K562 (cell line): ENCODE results near the gene IMPG1. TPM values are rescaled to one million over a fixed set of nuclear protein-coding genes. Genes with fewer than 3 reads are reported as not detected.

ENCODE experiments used
- ATAC-seq: fragments of 200-7000 bp; cut with Tn5 transposase; 3 replicates; pipeline ENCODE4 v1.9.1; 2020; ENCODE audit warnings: moderate library complexity
- BruUV-seq: library from RNA; stranded (reverse); fragments of 400-500 nt; replicated peaks from 2 replicates; lab custom pipeline; 2021; lab: Mats Ljungman, UMichigan
- CTCF ChIA-PET: fragments of 300-600 bp; formaldehyde crosslinking; extraction: SDS; loops from one replicate; lab custom pipeline; 2021; ENCODE audit warnings: low intra/inter-chr PET ratio; lab: Yijun Ruan, JAX
- POLR2A ChIA-PET: fragments of 300-600, 350-650 bp; sonication (Branson Sonifier 250); formaldehyde crosslinking; extraction: SDS; loops from one replicate; lab custom pipeline; 2021; ENCODE audit warnings: antibody characterized with exemption, inconsistent platforms; lab: Yijun Ruan, JAX
- DNase-seq, 4 experiments: peaks; one replicate each; pipeline versions ENCODE4 v3.0.0 to v3.0.0-alpha.2; 2011 to 2018; ENCODE audit warnings: low spot score in 3 of 4, mixed read lengths in 3 of 4; ENCODE audit errors: extremely low read depth in 1 of 4
- FAIRE-seq: peaks from 2 replicates; lab custom pipeline; 2011; peaks lifted over from hg19 to GRCh38; lab: Jason Lieb, UNC
- H2AFZ ChIP-seq: 2 replicates; pipeline ENCODE4 v1.6.0; 2011; ENCODE audit warnings: low read depth, low read length, control low read depth, inconsistent platforms
- H3K27ac ChIP-seq: fragments of 200-600 bp; 3 replicates; pipeline ENCODE4 v1.8.0; 2011; ENCODE audit warnings: low read depth, mild to moderate bottlenecking, control low read depth, inconsistent platforms, low read length, moderate library complexity, mixed read lengths; ENCODE audit errors: extremely low read depth
- H3K27me3 ChIP-seq, 2 experiments: fragments of 300-600 bp in 1 of 2; 2 replicates in 1 of 2; 3 replicates in 1 of 2; pipeline versions ENCODE4 v1.6.0 to v1.8.0; 2011; ENCODE audit warnings: inconsistent platforms in 2 of 2, low read length in 2 of 2, mild to moderate bottlenecking in 1 of 2, mixed read lengths in 1 of 2, moderate library complexity in 1 of 2; ENCODE audit not compliant: control insufficient read depth in 2 of 2, insufficient read depth in 2 of 2
- H3K36me3 ChIP-seq: fragments of 300-600 bp; 3 replicates; pipeline ENCODE4 v1.8.0; 2011; ENCODE audit warnings: mild to moderate bottlenecking, low read length, inconsistent platforms; ENCODE audit not compliant: control insufficient read depth, insufficient read depth
- H3K4me1 ChIP-seq, 2 experiments: fragments of 200-600 bp in 1 of 2; replicated peaks in 1 of 2; 2 replicates in 1 of 2; 3 replicates in 1 of 2; pipeline versions ENCODE4 v1.5.1 to v1.8.0; 2011; ENCODE audit warnings: inconsistent platforms in 2 of 2, low read length in 2 of 2, mild to moderate bottlenecking in 1 of 2, mixed read lengths in 1 of 2, moderate library complexity in 1 of 2; ENCODE audit not compliant: control insufficient read depth in 2 of 2, insufficient read depth in 2 of 2
- H3K4me2 ChIP-seq: 2 replicates; pipeline ENCODE4 v1.6.1; 2011; ENCODE audit warnings: low read length, control low read depth, inconsistent platforms, mixed read lengths; ENCODE audit not compliant: insufficient read depth
- H3K4me3 ChIP-seq: fragments of 200-600 bp; sonication (generic), shearing (Covaris generic); 2 replicates; pipeline ENCODE4 v1.5.1; 2016; ENCODE audit warnings: control low read depth, inconsistent platforms
- H3K79me2 ChIP-seq: fragments of 200-600 bp; 3 replicates; pipeline ENCODE4 v1.8.0; 2011; ENCODE audit warnings: low read length, inconsistent platforms; ENCODE audit not compliant: control insufficient read depth, insufficient read depth
- H3K9ac ChIP-seq, 2 experiments: 2 replicates each; pipeline versions ENCODE4 v1.6.0 to v1.6.1; 2011; ENCODE audit warnings: low read depth in 2 of 2, low read length in 2 of 2, control low read depth in 1 of 2, inconsistent platforms in 1 of 2, mild to moderate bottlenecking in 1 of 2, mixed read lengths in 1 of 2; ENCODE audit not compliant: insufficient read depth in 1 of 2
- H3K9me1 ChIP-seq: one replicate; pipeline ENCODE4 v1.6.0; 2011; ENCODE audit warnings: inconsistent platforms, mild to moderate bottlenecking, low read length, moderate library complexity; ENCODE audit not compliant: control insufficient read depth, insufficient read depth
- H3K9me3 ChIP-seq: replicated peaks from 2 replicates; pipeline ENCODE4 v1.5.1; 2011; ENCODE audit warnings: low read depth, low read length, inconsistent platforms; ENCODE audit not compliant: control insufficient read depth, insufficient read depth
- H4K20me1 ChIP-seq: replicated peaks from 2 replicates; pipeline ENCODE4 v1.6.1; 2011; ENCODE audit warnings: low read length, inconsistent platforms, mixed read lengths; ENCODE audit not compliant: control insufficient read depth, insufficient read depth
- FOXK2 ChIP-seq, 2 experiments: fragments of 450-650 bp; IDR thresholded peaks in 1 of 2; conservative IDR thresholded peaks in 1 of 2; 2 replicates each; pipeline ENCODE4 v1.6.1; 2016; ENCODE audit warnings: low read depth in 2 of 2, mild to moderate bottlenecking in 1 of 2
- FOXM1 ChIP-seq, 2 experiments: fragments of 450-650 bp in 1 of 2; sonication (generic) in 1 of 2; formaldehyde crosslinking in 1 of 2; IDR thresholded peaks; 2 replicates each; pipeline versions ENCODE4 v1.6.1 to v1.9.0; 2017 to 2022; ENCODE audit warnings: low read depth in 2 of 2, mild to moderate bottlenecking in 2 of 2, missing genetic modification reagents in 1 of 2, moderate library complexity in 1 of 2
- HMG20A ChIP-seq: fragments of 450-650 bp; formaldehyde crosslinking; conservative IDR thresholded peaks from 2 replicates; pipeline ENCODE4 v1.4.0; 2020; ENCODE audit warnings: mild to moderate bottlenecking, mixed read lengths
- NR2C1 ChIP-seq, 2 experiments: fragments of 450-650 bp; IDR thresholded peaks; 2 replicates each; pipeline ENCODE4 v1.6.1; 2017; ENCODE audit warnings: mild to moderate bottlenecking in 2 of 2, antibody characterized with exemption in 1 of 2, inconsistent platforms in 1 of 2, missing compliant biosample characterization in 1 of 2, missing genetic modification characterization in 1 of 2
- PTTG1 ChIP-seq: fragments of 450-650 bp; IDR thresholded peaks from 2 replicates; pipeline ENCODE4 v1.6.1; 2016; ENCODE audit warnings: low read depth, mild to moderate bottlenecking, missing genetic modification characterization, missing compliant biosample characterization
- RAD21 ChIP-seq, 2 experiments: fragments of 250-450 bp in 1 of 2; fragments of 450-650 bp in 1 of 2; sonication (Bioruptor Pico) in 1 of 2; formaldehyde crosslinking in 1 of 2; IDR thresholded peaks in 1 of 2; conservative IDR thresholded peaks in 1 of 2; 2 replicates each; pipeline versions ENCODE4 v1.4.0 to v1.8.0; 2020 to 2022; ENCODE audit warnings: mild to moderate bottlenecking in 2 of 2, moderate library complexity in 1 of 2
- RB1 ChIP-seq: fragments of 450-650 bp; IDR thresholded peaks from 2 replicates; pipeline ENCODE4 v1.6.1; 2017; ENCODE audit warnings: low read depth, mild to moderate bottlenecking
- RBFOX2 ChIP-seq: fragments of 200-400 bp; formaldehyde crosslinking; IDR thresholded peaks from 2 replicates; pipeline ENCODE4 v1.6.1; 2017; ENCODE audit warnings: low read depth, mild to moderate bottlenecking, low read length, moderate library complexity
- SMARCA5 ChIP-seq: fragments of 450-650 bp; IDR thresholded peaks from 2 replicates; pipeline ENCODE4 v1.6.1; 2016
- SMC3 ChIP-seq: conservative IDR thresholded peaks from 2 replicates; pipeline ENCODE4 v1.6.1; 2011; ENCODE audit warnings: low read depth, low read length, improper control_type of control experiment; ENCODE audit not compliant: insufficient read depth
- U2AF2 ChIP-seq: fragments of 200-400 bp; formaldehyde crosslinking; optimal IDR thresholded peaks from 2 replicates; pipeline ENCODE3; 2017; ENCODE audit warnings: low read depth, mild to moderate bottlenecking, low read length
- YBX1 ChIP-seq: fragments of 450-650 bp; IDR thresholded peaks from 2 replicates; pipeline ENCODE4 v1.7.1; 2016; ENCODE audit warnings: mild to moderate bottlenecking
- ZBED1 ChIP-seq: IDR thresholded peaks from 2 replicates; pipeline ENCODE4 v1.6.1; 2014
- ZNF217 ChIP-seq: sonication (generic); formaldehyde crosslinking; IDR thresholded peaks from 2 replicates; pipeline ENCODE4 v1.8.0; 2022; ENCODE audit warnings: mild to moderate bottlenecking, missing genetic modification reagents
- ZNF785 ChIP-seq: fragments of 250-450 bp; sonication (Bioruptor Pico); IDR thresholded peaks from 2 replicates; pipeline ENCODE4 v1.4.0; 2020; ENCODE audit warnings: mild to moderate bottlenecking
- WGBS: fragments of 100-300 bp; shearing (Covaris generic); methylation state at CpG from one replicate; pipeline ENCODE4 v1.1.6; 2016; ENCODE audit warnings: low coverage, mixed read lengths; ENCODE audit not compliant: insufficient coverage; ENCODE audit errors: missing lambda C conversion rate; 5-methylcytosine and 5-hydroxymethylcytosine counted together
- in situ Hi-C: fragments of 300-500 bp; cut with MboI; formaldehyde crosslinking; loops from 4 replicates; pipeline ENCODE4 v1.15.0; 2018; ENCODE audit warnings: inconsistent platforms, mixed read lengths
- intact Hi-C: fragments of 100-400 bp; cut with micrococcal nuclease; formaldehyde crosslinking; loops from 2 replicates; pipeline ENCODE4 v1.14.2; 2022
- polyA plus RNA-seq, 8 experiments: library from polyadenylated mRNA; depleted of rRNA in 4 of 8; stranded (reverse) in 5 of 8; unstranded in 3 of 8; fragments of >200 nt; fragmentation: Nextera tagmentation in 2 of 8; fragmentation: Illumina TruSeq in 1 of 8; extraction: Ambion mirVana in 2 of 8; extraction: Trizol in 1 of 8; gene quantifications; 2 replicates each; pipeline versions ENCODE4 v1.2.1 to v1.2.3, GENCODE V29; 2011 to 2014; ENCODE audit warnings: inconsistent platforms in 1 of 8, missing spikeins in 1 of 8
- total RNA-seq, 7 experiments: library from RNA; depleted of rRNA in 6 of 7; stranded (reverse); fragments of >200 nt in 6 of 7; fragmentation: Illumina TruSeq in 2 of 7; extraction: Trizol in 2 of 7; gene quantifications; 2 replicates each; pipeline versions ENCODE4 v1.2.1 to v1.2.3, GENCODE V29; 2011 to 2021; ENCODE audit warnings: low replicate concordance in 1 of 7
- TF ChIP-seq, protein P1 (sequence below): fragments of 450-650 bp; IDR thresholded peaks from 2 replicates; pipeline ENCODE4 v1.7.1; 2018; ENCODE audit warnings: mild to moderate bottlenecking, low read depth; ENCODE audit not compliant: partially characterized antibody
- TF ChIP-seq, protein P2 (sequence below): IDR thresholded peaks from 3 replicates; pipeline ENCODE4 v1.6.1; 2011; ENCODE audit warnings: borderline replicate concordance, mild to moderate bottlenecking; ENCODE audit not compliant: insufficient read length, insufficient read depth

IMPG1 gene
- total and polyA plus RNA-seq, 9 of the 15 experiments (the other 6 are each of a cell fraction or from before 2014, with no cell fraction given) = not detected

DNA sequence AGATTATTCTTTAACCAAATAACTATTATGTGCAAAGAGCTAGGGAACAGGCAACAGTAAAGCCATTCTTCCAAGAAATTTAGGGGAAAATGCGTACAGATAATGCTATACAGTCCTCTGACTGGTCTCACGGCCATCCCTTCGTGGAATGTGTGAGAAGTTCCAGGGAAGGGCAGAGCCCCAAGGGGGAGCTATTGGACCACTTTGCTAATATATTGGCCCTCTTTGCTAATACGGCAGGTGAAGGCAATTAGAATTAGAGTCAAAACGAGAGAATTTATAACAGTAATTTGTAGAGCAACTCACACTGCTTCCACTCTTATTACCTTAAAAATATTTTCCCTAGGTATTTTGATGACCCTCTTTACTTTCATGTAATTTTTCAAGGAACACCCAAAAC, 140.4 kb downstream of the IMPG1 start (continued):
- no peak for TF ChIP-seq NR2C1 (IDR thresholded peaks at IDR 0.05)
- TF ChIP-seq NR2C1 (tag; IDR thresholded peaks at IDR 0.05) = no peak
- TF ChIP-seq YBX1 = no peak
- peak; percentile 40; the same call in 1 of the 2 replicates for TF ChIP-seq SMC3
- TF ChIP-seq RAD21 (CRISPR knock-in tag; conservative IDR thresholded peaks at IDR 0.05 in 1 of 2, IDR thresholded peaks at IDR 0.05 in 1 of 2) = peak; percentile 36 to 65; a peak in 3 of 4 replicates

DNA sequence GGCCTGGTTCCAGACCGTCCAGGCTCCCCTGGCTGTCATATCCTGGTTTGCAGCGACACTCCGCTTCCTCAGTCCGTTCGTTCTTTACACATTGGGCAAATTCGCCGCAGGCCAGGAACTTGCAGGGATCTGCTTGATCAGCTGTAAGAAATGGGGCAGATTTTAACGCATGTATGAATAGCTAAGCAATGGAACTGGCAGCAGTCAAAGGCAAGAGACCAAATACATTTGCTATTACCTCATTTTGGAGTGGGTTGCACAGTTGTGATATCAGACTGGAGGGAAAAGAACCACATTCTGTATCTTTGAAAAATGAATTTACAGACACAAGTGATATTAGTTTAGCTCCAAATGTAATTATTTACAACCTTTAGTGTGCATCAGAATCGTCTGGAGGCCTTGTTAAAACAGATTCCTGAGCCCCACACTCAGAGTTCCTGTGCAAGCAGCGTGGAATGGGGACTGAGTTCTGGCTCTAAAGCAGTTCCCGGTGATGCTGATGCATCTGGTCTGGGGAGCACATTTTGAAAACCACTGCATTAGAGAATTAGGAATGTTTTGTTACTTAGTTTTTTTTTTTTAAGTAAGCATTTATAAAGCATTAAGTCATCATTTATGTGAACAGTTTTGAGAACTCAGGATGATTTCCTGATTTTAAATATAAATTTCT, 141.3 kb downstream of the IMPG1 start:
- POLR2A ChIA-PET = interaction anchor here (0.6 kb wide), 1 partner anchor 647 kb away, joined by 3 read pairs; no protein-coding TSS in a partner anchor
- WGBS = 6% methylated on average over 11 of the region's 11 CpGs
- no peak for TF ChIP-seq ZBED1
- TF ChIP-seq, protein P1, sequence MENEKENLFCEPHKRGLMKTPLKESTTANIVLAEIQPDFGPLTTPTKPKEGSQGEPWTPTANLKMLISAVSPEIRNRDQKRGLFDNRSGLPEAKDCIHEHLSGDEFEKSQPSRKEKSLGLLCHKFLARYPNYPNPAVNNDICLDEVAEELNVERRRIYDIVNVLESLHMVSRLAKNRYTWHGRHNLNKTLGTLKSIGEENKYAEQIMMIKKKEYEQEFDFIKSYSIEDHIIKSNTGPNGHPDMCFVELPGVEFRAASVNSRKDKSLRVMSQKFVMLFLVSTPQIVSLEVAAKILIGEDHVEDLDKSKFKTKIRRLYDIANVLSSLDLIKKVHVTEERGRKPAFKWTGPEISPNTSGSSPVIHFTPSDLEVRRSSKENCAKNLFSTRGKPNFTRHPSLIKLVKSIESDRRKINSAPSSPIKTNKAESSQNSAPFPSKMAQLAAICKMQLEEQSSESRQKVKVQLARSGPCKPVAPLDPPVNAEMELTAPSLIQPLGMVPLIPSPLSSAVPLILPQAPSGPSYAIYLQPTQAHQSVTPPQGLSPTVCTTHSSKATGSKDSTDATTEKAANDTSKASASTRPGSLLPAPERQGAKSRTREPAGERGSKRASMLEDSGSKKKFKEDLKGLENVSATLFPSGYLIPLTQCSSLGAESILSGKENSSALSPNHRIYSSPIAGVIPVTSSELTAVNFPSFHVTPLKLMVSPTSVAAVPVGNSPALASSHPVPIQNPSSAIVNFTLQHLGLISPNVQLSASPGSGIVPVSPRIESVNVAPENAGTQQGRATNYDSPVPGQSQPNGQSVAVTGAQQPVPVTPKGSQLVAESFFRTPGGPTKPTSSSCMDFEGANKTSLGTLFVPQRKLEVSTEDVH = no peak
- no peak for TF ChIP-seq FOXK2 (conservative IDR thresholded peaks at IDR 0.05 in 1 of 2, IDR thresholded peaks at IDR 0.05 in 1 of 2; ENCODE audit: low read depth in 2 of 2)
- TF ChIP-seq HMG20A = no peak
- no peak for TF ChIP-seq ZNF785 (CRISPR knock-in tag)
- TF ChIP-seq, protein P2, sequence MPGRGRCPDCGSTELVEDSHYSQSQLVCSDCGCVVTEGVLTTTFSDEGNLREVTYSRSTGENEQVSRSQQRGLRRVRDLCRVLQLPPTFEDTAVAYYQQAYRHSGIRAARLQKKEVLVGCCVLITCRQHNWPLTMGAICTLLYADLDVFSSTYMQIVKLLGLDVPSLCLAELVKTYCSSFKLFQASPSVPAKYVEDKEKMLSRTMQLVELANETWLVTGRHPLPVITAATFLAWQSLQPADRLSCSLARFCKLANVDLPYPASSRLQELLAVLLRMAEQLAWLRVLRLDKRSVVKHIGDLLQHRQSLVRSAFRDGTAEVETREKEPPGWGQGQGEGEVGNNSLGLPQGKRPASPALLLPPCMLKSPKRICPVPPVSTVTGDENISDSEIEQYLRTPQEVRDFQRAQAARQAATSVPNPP = no peak
- TF ChIP-seq FOXM1 (IDR thresholded peaks at IDR 0.05; ENCODE audit: low read depth) = no peak
- TF ChIP-seq FOXM1 (CRISPR knock-in tag; IDR thresholded peaks at IDR 0.05; ENCODE audit: low read depth) = no peak
- TF ChIP-seq RB1 = no peak
- TF ChIP-seq SMARCA5 = no peak
- TF ChIP-seq RBFOX2 = no peak
- no peak for TF ChIP-seq U2AF2
- no peak for TF ChIP-seq PTTG1 (tag)
- no peak for TF ChIP-seq ZNF217 (CRISPR knock-in tag)

More for the DNA sequence above, 141.3 kb downstream of the IMPG1 start:
- no peaks in the 10 kb centered on the region for H3K9me3 ChIP-seq
- no peaks in the 10 kb centered on the region for H4K20me1 ChIP-seq
- ATAC-seq (no peak), DNase-seq (no peak), FAIRE-seq (no peak)
- H3K36me3 ChIP-seq = no peaks in the 10 kb centered on the region
- CTCF ChIA-PET = interaction anchor here (0.7 kb wide), 1 partner anchor 1526 kb away, joined by 3 read pairs; no protein-coding TSS in a partner anchor
- no peaks in the 10 kb centered on the region for H3K79me2 ChIP-seq
- no peak overlapping the region for H3K4me2 ChIP-seq
- H3K27ac ChIP-seq = no peak overlapping the region
- H2AFZ ChIP-seq = no peak overlapping the region
- H3K9me1 ChIP-seq = no peaks in the 10 kb centered on the region
- BruUV-seq = no TSS peak
- intact Hi-C loops = loop anchor here (10.0 kb wide), 2 partner anchors 76 to 934 kb away; no protein-coding TSS in a partner anchor
- no peak overlapping the region for H3K4me3 ChIP-seq
- H3K27me3 ChIP-seq = no peaks in the 10 kb centered on the region
- H3K9ac ChIP-seq = no peak overlapping the region
- peaks cover 0 to 6% of the 10 kb centered on the region in 2 experiments; a peak in 2 of 5 replicates for H3K4me1 ChIP-seq
- in situ Hi-C loops = loop anchor here (25.0 kb wide), 1 partner anchor 1531 kb away; the partner anchor contains the start of gene HTR1B
